NT2/D1 (cell line): Measurements from ENCODE around the gene SLC2A10.

Source experiments
- SUZ12 ChIP-seq: IDR thresholded peaks from 2 replicates; pipeline ENCODE4 v1.6.1; 2011; ENCODE audit not compliant: insufficient read length, insufficient read depth; ENCODE audit errors: extremely low read depth
- YY1 ChIP-seq: IDR thresholded peaks from 2 replicates; pipeline ENCODE4 v1.6.1; 2011; ENCODE audit not compliant: insufficient read length, insufficient read depth

- TF ChIP-seq YY1: no peak
- TF ChIP-seq SUZ12: no peak
These were observed 25.3 kb upstream of the SLC2A10 start for GRCh38 chr20:46683939-46684750.
